HepG2 (cell line): ENCODE data around the gene SLFNL1.

Source experiments
- CHD2 ChIP-seq: IDR thresholded peaks from 2 replicates; pipeline ENCODE4 v1.6.1; 2011; ENCODE audit warnings: low read depth, low read length, improper control_type of control experiment
- KDM5B ChIP-seq: sonication (generic); formaldehyde crosslinking; IDR thresholded peaks from 2 replicates; pipeline ENCODE4 v1.4.0; 2020; ENCODE audit warnings: missing genetic modification reagents, mild to moderate bottlenecking, borderline replicate concordance
- PHF8 ChIP-seq: sonication (generic); formaldehyde crosslinking; IDR thresholded peaks from 2 replicates; pipeline ENCODE4 v1.5.0; 2020; ENCODE audit warnings: missing genetic modification reagents
- ZNF570 ChIP-seq: sonication (generic); formaldehyde crosslinking; IDR thresholded peaks from 2 replicates; pipeline ENCODE4 v1.4.0; 2020; ENCODE audit warnings: mild to moderate bottlenecking, missing genetic modification reagents, borderline replicate concordance
- TF ChIP-seq, protein P1 (sequence below): fragments of 450-650 bp; IDR thresholded peaks from 2 replicates; pipeline ENCODE4 v1.6.1; 2016
- TF ChIP-seq, protein P2 (sequence below): sonication (generic); formaldehyde crosslinking; IDR thresholded peaks from 2 replicates; pipeline ENCODE4 v1.4.0; 2020; ENCODE audit warnings: missing genetic modification reagents

DNA sequence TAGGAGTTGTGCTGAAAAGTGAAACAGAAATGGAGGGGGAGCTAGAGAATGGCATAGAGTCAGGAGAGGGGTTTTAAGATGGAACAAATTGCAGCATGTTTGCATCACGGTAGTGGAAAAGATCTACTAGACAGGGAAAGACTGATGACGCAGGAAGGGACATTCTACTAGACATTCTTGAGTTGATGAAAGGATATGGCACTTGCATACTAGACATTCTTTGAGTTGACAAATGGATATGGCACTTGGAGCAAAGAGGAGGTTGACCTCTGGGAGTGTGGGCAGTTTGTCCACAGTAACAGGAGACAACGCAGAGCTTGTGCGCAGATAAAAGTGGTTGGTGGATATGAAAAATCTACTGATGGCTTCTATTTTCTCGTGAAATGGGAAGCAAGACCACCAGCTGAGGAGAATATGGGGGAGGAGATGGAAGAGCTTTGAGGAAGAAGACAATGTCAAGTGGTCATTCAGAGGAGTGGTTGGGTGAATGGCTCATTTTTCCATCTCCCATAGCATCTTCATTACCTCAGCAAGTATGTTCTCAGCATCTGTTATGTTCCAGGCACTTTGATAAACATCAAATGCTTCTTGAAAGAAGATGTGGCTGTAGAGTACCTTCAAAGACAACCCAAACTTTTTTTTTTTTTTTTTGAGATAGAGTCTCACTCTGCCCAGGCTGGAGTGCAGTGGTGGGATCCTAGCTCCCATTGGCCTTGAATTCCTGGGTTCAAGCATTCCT is 44.4 kb downstream of the SLFNL1 start:
- TF ChIP-seq CHD2: no peak
- TF ChIP-seq PHF8 (CRISPR knock-in tag): no peak
- TF ChIP-seq, protein P1, sequence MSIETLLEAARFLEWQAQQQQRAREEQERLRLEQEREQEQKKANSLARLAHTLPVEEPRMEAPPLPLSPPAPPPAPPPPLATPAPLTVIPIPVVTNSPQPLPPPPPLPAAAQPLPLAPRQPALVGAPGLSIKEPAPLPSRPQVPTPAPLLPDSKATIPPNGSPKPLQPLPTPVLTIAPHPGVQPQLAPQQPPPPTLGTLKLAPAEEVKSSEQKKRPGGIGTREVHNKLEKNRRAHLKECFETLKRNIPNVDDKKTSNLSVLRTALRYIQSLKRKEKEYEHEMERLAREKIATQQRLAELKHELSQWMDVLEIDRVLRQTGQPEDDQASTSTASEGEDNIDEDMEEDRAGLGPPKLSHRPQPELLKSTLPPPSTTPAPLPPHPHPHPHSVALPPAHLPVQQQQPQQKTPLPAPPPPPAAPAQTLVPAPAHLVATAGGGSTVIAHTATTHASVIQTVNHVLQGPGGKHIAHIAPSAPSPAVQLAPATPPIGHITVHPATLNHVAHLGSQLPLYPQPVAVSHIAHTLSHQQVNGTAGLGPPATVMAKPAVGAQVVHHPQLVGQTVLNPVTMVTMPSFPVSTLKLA: no peak
- TF ChIP-seq, protein P2, sequence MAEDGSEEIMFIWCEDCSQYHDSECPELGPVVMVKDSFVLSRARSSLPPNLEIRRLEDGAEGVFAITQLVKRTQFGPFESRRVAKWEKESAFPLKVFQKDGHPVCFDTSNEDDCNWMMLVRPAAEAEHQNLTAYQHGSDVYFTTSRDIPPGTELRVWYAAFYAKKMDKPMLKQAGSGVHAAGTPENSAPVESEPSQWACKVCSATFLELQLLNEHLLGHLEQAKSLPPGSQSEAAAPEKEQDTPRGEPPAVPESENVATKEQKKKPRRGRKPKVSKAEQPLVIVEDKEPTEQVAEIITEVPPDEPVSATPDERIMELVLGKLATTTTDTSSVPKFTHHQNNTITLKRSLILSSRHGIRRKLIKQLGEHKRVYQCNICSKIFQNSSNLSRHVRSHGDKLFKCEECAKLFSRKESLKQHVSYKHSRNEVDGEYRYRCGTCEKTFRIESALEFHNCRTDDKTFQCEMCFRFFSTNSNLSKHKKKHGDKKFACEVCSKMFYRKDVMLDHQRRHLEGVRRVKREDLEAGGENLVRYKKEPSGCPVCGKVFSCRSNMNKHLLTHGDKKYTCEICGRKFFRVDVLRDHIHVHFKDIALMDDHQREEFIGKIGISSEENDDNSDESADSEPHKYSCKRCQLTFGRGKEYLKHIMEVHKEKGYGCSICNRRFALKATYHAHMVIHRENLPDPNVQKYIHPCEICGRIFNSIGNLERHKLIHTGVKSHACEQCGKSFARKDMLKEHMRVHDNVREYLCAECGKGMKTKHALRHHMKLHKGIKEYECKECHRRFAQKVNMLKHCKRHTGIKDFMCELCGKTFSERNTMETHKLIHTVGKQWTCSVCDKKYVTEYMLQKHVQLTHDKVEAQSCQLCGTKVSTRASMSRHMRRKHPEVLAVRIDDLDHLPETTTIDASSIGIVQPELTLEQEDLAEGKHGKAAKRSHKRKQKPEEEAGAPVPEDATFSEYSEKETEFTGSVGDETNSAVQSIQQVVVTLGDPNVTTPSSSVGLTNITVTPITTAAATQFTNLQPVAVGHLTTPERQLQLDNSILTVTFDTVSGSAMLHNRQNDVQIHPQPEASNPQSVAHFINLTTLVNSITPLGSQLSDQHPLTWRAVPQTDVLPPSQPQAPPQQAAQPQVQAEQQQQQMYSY (CRISPR knock-in tag): no peak
- no peak for TF ChIP-seq KDM5B (CRISPR knock-in tag)
- TF ChIP-seq ZNF570: no peak
